Astrocyte (in vitro differentiated cells and primary cell): ENCODE measurements around the gene GNG12. TPM values are rescaled to one million over a fixed set of nuclear protein-coding genes. Genes with fewer than 3 reads are reported as not detected.
A peak's percentile ranks its signal among the peaks of the same experiment; 100 is the strongest.

Source experiments
- DNase-seq: peaks from one replicate; pipeline ENCODE4 v3.0.0-alpha.2; 2010; ENCODE audit warnings: low read depth
- FAIRE-seq: peaks from 2 replicates; lab custom pipeline; 2011; peaks lifted over from hg19 to GRCh38; lab: Jason Lieb, UNC
- H2AFZ ChIP-seq: 2 replicates; pipeline ENCODE4 v1.6.0; 2012; ENCODE audit warnings: low read depth, low read length, inconsistent platforms
- H3K27ac ChIP-seq: 2 replicates; pipeline ENCODE4 v1.5.1; 2011; ENCODE audit warnings: low read depth, low read length, inconsistent platforms
- H3K27me3 ChIP-seq: 2 replicates; pipeline ENCODE4 v1.6.0; 2011; ENCODE audit warnings: low read length, inconsistent platforms; ENCODE audit not compliant: insufficient read depth
- H3K36me3 ChIP-seq: 2 replicates; pipeline ENCODE4 v1.5.1; 2011; ENCODE audit warnings: low read length, inconsistent platforms; ENCODE audit not compliant: insufficient read depth
- H3K4me1 ChIP-seq: 2 replicates; pipeline ENCODE4 v1.5.1; 2011; ENCODE audit warnings: low read length, inconsistent platforms; ENCODE audit not compliant: insufficient read depth
- H3K4me2 ChIP-seq: 2 replicates; pipeline ENCODE4 v1.6.0; 2012; ENCODE audit warnings: low read length, inconsistent platforms
- H3K4me3 ChIP-seq: 2 replicates; pipeline ENCODE4 v1.5.1; 2011; ENCODE audit warnings: low read depth, mild to moderate bottlenecking, low read length, inconsistent platforms; ENCODE audit not compliant: insufficient read depth
- H3K79me2 ChIP-seq: 2 replicates; pipeline ENCODE4 v1.6.0; 2012; ENCODE audit warnings: mild to moderate bottlenecking, low read length, inconsistent platforms; ENCODE audit not compliant: insufficient read depth
- H3K9ac ChIP-seq: 2 replicates; pipeline ENCODE4 v1.6.0; 2012; ENCODE audit warnings: mild to moderate bottlenecking, low read length, inconsistent platforms
- H3K9me3 ChIP-seq: 2 replicates; pipeline ENCODE4 v1.5.1; 2012; ENCODE audit warnings: low read depth, mild to moderate bottlenecking, low read length, inconsistent platforms; ENCODE audit not compliant: insufficient read depth
- H4K20me1 ChIP-seq: 2 replicates; pipeline ENCODE4 v1.6.0; 2012; ENCODE audit warnings: low read length, inconsistent platforms; ENCODE audit not compliant: insufficient read depth
- H3K27ac Mint-ChIP-seq: one replicate; pipeline ENCODE4 v1.8.0; 2021; ENCODE audit warnings: mild to moderate bottlenecking, mixed read lengths; ENCODE audit not compliant: unreplicated experiment
- H3K27me3 Mint-ChIP-seq: one replicate; pipeline ENCODE4 v1.8.0; 2021; ENCODE audit warnings: low read depth, mixed read lengths; ENCODE audit not compliant: unreplicated experiment
- H3K36me3 Mint-ChIP-seq: one replicate; pipeline ENCODE4 v1.8.0; 2021; ENCODE audit warnings: low read depth, mixed read lengths; ENCODE audit not compliant: unreplicated experiment
- H3K4me1 Mint-ChIP-seq: one replicate; pipeline ENCODE4 v1.8.0; 2021; ENCODE audit warnings: low read depth, mixed read lengths; ENCODE audit not compliant: unreplicated experiment
- H3K4me3 Mint-ChIP-seq: one replicate; pipeline ENCODE4 v1.8.0; 2021; ENCODE audit warnings: mild to moderate bottlenecking, moderate library complexity, mixed read lengths; ENCODE audit not compliant: unreplicated experiment
- H3K9me3 Mint-ChIP-seq: one replicate; pipeline ENCODE4 v1.8.0; 2021; ENCODE audit warnings: mild to moderate bottlenecking, mixed read lengths; ENCODE audit not compliant: unreplicated experiment
- EZH2 ChIP-seq: IDR thresholded peaks from 2 replicates; pipeline ENCODE4 v1.6.1; 2012; ENCODE audit warnings: mild to moderate bottlenecking, low read length, inconsistent platforms; ENCODE audit not compliant: insufficient read depth
- total RNA-seq: library from RNA; stranded (reverse); gene quantifications from 2 replicates; pipeline ENCODE4 v1.2.1, GENCODE V29; 2021
- TF ChIP-seq, protein P1 (sequence below): IDR thresholded peaks from 2 replicates; pipeline ENCODE4 v1.5.1; 2011; ENCODE audit warnings: low read depth, mild to moderate bottlenecking, inconsistent platforms, low read length, moderate library complexity; ENCODE audit not compliant: insufficient read depth

Gene GNG12
- total RNA-seq, 1 donor from 2014 or later: 101 TPM

- Histone ChIP-seq H3K4me2 (peak overlapping the region; percentile 97), H3K36me3 (peaks cover 11% of the 10 kb centered on the region), H3K27me3 (no peaks in the 10 kb centered on the region), H2AFZ (peak overlapping the region; percentile 11), H3K79me2 (peaks cover 68% of the 10 kb centered on the region), H4K20me1 (peaks cover 40% of the 10 kb centered on the region), H3K9ac (peak overlapping the region; percentile 97), H3K9me3 (no peaks in the 10 kb centered on the region), H3K27ac (peak overlapping the region; percentile 84), H3K4me1 (peaks cover 28% of the 10 kb centered on the region), H3K4me3 (peak overlapping the region; percentile 96)
- FAIRE-seq: no peak
- Mint-ChIP-seq H3K27ac (peak overlapping the region; percentile 95), H3K9me3 (no peaks in the 10 kb centered on the region), H3K27me3 (no peaks in the 10 kb centered on the region), H3K4me1 (peaks cover 9% of the 10 kb centered on the region), H3K36me3 (peaks cover 3% of the 10 kb centered on the region), H3K4me3 (peak overlapping the region; percentile 94)
- peak; percentile 70 for DNase-seq
- no peak for TF ChIP-seq EZH2
- TF ChIP-seq, protein P1, sequence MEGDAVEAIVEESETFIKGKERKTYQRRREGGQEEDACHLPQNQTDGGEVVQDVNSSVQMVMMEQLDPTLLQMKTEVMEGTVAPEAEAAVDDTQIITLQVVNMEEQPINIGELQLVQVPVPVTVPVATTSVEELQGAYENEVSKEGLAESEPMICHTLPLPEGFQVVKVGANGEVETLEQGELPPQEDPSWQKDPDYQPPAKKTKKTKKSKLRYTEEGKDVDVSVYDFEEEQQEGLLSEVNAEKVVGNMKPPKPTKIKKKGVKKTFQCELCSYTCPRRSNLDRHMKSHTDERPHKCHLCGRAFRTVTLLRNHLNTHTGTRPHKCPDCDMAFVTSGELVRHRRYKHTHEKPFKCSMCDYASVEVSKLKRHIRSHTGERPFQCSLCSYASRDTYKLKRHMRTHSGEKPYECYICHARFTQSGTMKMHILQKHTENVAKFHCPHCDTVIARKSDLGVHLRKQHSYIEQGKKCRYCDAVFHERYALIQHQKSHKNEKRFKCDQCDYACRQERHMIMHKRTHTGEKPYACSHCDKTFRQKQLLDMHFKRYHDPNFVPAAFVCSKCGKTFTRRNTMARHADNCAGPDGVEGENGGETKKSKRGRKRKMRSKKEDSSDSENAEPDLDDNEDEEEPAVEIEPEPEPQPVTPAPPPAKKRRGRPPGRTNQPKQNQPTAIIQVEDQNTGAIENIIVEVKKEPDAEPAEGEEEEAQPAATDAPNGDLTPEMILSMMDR: no peak
Observed at GRCh38 chr1:67831850-67832513, 1.3 kb downstream of the GNG12 start.

DNA sequence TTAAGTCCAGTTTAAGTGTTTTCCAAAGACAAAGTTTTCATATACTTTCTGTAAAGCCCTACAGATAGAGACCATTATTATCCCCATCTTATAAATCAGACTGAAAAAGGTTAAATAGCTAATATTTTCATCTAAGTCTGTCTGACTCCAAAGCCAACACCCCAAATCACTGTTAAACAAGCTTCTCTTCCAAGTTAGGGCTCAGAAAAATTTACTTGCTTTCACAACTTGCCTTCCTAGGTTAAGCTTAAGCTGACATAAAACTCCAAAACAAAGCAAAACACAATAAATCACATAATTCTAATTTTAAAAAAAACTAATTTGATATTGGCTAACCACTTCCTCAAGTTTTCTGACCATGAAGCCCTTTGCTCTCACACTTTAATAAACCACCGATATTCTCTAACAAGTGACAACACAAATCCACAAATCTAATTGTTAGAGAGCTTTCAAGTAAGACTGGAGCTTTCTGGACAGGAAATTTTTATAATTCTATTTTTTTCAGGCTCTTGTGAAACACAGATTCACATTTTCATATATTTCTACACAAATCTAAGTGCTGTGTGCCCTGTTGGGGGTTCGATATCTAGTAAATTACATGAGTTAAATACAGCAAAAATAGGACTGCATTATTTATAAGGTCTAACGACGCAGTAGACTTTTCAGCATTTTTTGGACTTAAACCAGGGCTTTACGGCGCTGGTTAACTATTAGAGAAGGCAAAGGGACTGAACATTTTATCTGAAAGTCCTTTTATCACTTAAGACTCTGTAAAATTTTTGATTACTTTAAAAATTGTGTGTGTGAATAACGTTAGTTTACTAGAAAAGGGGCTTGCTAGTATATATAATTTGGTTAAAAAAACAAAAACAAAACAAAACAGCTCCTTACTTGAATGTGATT lies 2.1 kb downstream of the GNG12 start:
- Histone ChIP-seq H3K4me1 (peaks cover 28% of the 10 kb centered on the region), H4K20me1 (peaks cover 48% of the 10 kb centered on the region), H3K9ac (peak overlapping the region; percentile 97), H3K27me3 (no peaks in the 10 kb centered on the region), H3K27ac (peak overlapping the region; percentile 84), H3K4me3 (peak overlapping the region; percentile 96), H3K9me3 (no peaks in the 10 kb centered on the region), H2AFZ (no peak overlapping the region), H3K4me2 (peak overlapping the region; percentile 97), H3K36me3 (peaks cover 11% of the 10 kb centered on the region), H3K79me2 (peaks cover 76% of the 10 kb centered on the region)
- peaks cover 3% of the 10 kb centered on the region for H3K36me3 Mint-ChIP-seq
- TF ChIP-seq, protein P1: no peak
- no peak for TF ChIP-seq EZH2
- peak overlapping the region; percentile 94 for H3K4me3 Mint-ChIP-seq
- no peak for FAIRE-seq
- H3K4me1 Mint-ChIP-seq: peaks cover 9% of the 10 kb centered on the region
- H3K27me3 Mint-ChIP-seq: no peaks in the 10 kb centered on the region
- H3K9me3 Mint-ChIP-seq: no peaks in the 10 kb centered on the region
- peak overlapping the region; percentile 95 for H3K27ac Mint-ChIP-seq
- no peak for DNase-seq
